Skeletal muscle tissue (tissue), 4 donors: Measurements from ENCODE around the gene ALPK1. TPM values are rescaled to one million over a fixed set of nuclear protein-coding genes. Genes with fewer than 3 reads are reported as not detected.

Experiments used
- H3K27ac ChIP-seq: one replicate; pipeline ENCODE4 v1.7.0; 2013; ENCODE audit warnings: mild to moderate bottlenecking, low read depth, low read length, inconsistent platforms
- H3K27me3 ChIP-seq, 3 donors: one replicate each; pipeline ENCODE4 v1.7.0; 2013; ENCODE audit warnings: low read length in 3 of 3; ENCODE audit not compliant: control insufficient read depth in 3 of 3, insufficient read depth in 3 of 3
- H3K36me3 ChIP-seq, 3 donors: one replicate each; pipeline ENCODE4 v1.7.0; 2013; ENCODE audit warnings: low read length in 3 of 3; ENCODE audit not compliant: control insufficient read depth in 3 of 3, insufficient read depth in 3 of 3
- H3K4me1 ChIP-seq, 3 donors: one replicate each; pipeline ENCODE4 v1.7.0; 2013; ENCODE audit warnings: low read length in 3 of 3, mild to moderate bottlenecking in 3 of 3; ENCODE audit not compliant: control insufficient read depth in 3 of 3, insufficient read depth in 3 of 3
- H3K4me3 ChIP-seq, 3 donors: one replicate each; pipeline ENCODE4 v1.7.0; 2013; ENCODE audit warnings: low read length in 3 of 3
- H3K9ac ChIP-seq, 3 donors: one replicate each; pipeline ENCODE4 v1.7.0; 2013; ENCODE audit warnings: low read length in 3 of 3, mild to moderate bottlenecking in 3 of 3, moderate library complexity in 2 of 3, low read depth in 1 of 3
- H3K9me3 ChIP-seq, 3 donors: one replicate each; pipeline ENCODE4 v1.7.0; 2013; ENCODE audit warnings: low read length in 3 of 3; ENCODE audit not compliant: control insufficient read depth in 3 of 3
- total RNA-seq: library from RNA; depleted of rRNA; stranded (reverse); fragments of >200 nt; gene quantifications from one replicate; pipeline ENCODE4 v1.2.3, GENCODE V29; 2014
- donor health status: Osteomylitis.

ALPK1 gene
- total RNA-seq, 1 donor from 2014 or later: 9.4 TPM

DNA sequence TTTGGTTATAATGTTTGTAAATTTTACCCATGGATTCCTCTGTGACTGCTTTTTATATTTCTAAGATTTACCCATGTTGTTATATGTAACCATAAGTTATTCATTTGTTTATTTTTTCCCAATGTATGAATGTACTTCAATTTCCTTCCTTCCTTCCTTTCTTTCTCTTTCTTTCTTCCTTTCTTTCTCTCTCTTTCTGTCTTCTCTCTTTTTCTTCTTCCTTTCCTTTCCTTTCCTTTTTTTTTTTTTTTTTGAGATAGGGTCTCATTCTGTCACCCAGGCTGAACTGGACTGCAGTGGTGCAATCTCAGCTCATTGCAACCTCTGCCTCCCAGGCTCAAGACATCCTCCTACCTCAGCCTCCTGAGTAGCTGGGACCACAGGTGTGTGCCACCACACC, 55.6 kb downstream of the ALPK1 start:
- Histone ChIP-seq H3K4me1 (peaks cover 3 to 9% (median 6%) of the 10 kb centered on the region in 3 donors), H3K27ac (no peak overlapping the region), H3K27me3 (no peaks in the 10 kb centered on the region), H3K4me3 (no peak overlapping the region), H3K9me3 (no peaks in the 10 kb centered on the region), H3K9ac (no peak overlapping the region), H3K36me3 (peaks cover 0 to 4% (median 0%) of the 10 kb centered on the region in 3 donors)

GRCh38 chr4:112355662-112356061, 58.5 kb downstream of the ALPK1 start:
- Histone ChIP-seq H3K9me3 (peaks cover 0 to 3% (median 0%) of the 10 kb centered on the region in 3 donors), H3K4me1 (no peaks in the 10 kb centered on the region), H3K27ac (no peak overlapping the region), H3K27me3 (no peaks in the 10 kb centered on the region), H3K36me3 (peaks cover 0 to 4% (median 0%) of the 10 kb centered on the region in 3 donors), H3K4me3 (no peak overlapping the region), H3K9ac (no peak overlapping the region)

DNA sequence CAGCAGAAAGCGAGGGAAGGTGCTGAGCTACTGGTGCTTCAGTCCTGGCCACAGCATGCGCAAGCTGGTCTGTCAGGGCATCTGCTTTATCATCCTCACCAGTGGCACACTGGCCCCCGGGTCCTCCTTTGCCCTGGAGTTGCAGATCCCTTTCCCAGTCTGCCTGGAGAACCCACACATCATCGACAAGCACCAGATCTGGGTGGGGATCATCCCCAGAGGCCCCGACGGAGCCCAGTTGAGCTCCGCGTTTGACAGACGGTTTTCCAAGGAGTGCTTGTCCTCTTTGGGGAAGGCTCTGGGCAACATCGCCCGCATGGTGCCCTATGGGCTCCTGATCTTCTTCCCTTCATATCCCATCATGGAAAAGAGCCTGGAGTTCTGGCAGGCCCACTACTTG, 60.3 kb downstream of the ALPK1 start:
- Histone ChIP-seq H3K9ac (no peak overlapping the region), H3K4me1 (no peaks in the 10 kb centered on the region), H3K27me3 (no peaks in the 10 kb centered on the region), H3K9me3 (peaks cover 0 to 3% (median 0%) of the 10 kb centered on the region in 3 donors), H3K4me3 (no peak overlapping the region), H3K36me3 (peaks cover 2 to 4% (median 3%) of the 10 kb centered on the region in 3 donors), H3K27ac (no peak overlapping the region)

- H3K9ac ChIP-seq: no peak overlapping the region
- no peaks in the 10 kb centered on the region for H3K4me1 ChIP-seq
- H3K4me3 ChIP-seq: no peak overlapping the region
- no peak overlapping the region for H3K27ac ChIP-seq
- peaks cover 0 to 3% (median 2%) of the 10 kb centered on the region in 3 donors for H3K9me3 ChIP-seq
- H3K27me3 ChIP-seq: no peaks in the 10 kb centered on the region
- peaks cover 2 to 4% (median 3%) of the 10 kb centered on the region in 3 donors for H3K36me3 ChIP-seq
Measured at GRCh38 chr4:112357897-112358296, 60.7 kb downstream of the ALPK1 start.

- no peak overlapping the region for H3K4me3 ChIP-seq
- no peaks in the 10 kb centered on the region for H3K4me1 ChIP-seq
- H3K27ac ChIP-seq: no peak overlapping the region
- H3K27me3 ChIP-seq: no peaks in the 10 kb centered on the region
- peaks cover 0 to 3% (median 3%) of the 10 kb centered on the region in 3 donors for H3K9me3 ChIP-seq
- peaks cover 2 to 4% (median 3%) of the 10 kb centered on the region in 3 donors for H3K36me3 ChIP-seq
- no peak overlapping the region for H3K9ac ChIP-seq
Measured at GRCh38 chr4:112358415-112358814, 61.2 kb downstream of the ALPK1 start.

GRCh38 chr4:112358952-112359749, 62.0 kb downstream of the ALPK1 start:
- H3K27me3 ChIP-seq: no peaks in the 10 kb centered on the region
- no peak overlapping the region for H3K27ac ChIP-seq
- H3K9ac ChIP-seq: no peak overlapping the region

GRCh38 chr4:112361181-112361791, 64.1 kb downstream of the ALPK1 start:
- no peak overlapping the region for H3K9ac ChIP-seq
- H3K36me3 ChIP-seq: peaks cover 1 to 3% (median 2%) of the 10 kb centered on the region in 3 donors
- H3K4me1 ChIP-seq: no peaks in the 10 kb centered on the region
- H3K27ac ChIP-seq: no peak overlapping the region
- H3K27me3 ChIP-seq: no peaks in the 10 kb centered on the region
- H3K4me3 ChIP-seq: no peak overlapping the region
- H3K9me3 ChIP-seq: peaks cover 0 to 3% (median 3%) of the 10 kb centered on the region in 3 donors

More at GRCh38 chr4:112358952-112359749, 62.0 kb downstream of the ALPK1 start:
- no peaks in the 10 kb centered on the region for H3K4me1 ChIP-seq
- H3K9me3 ChIP-seq: peaks cover 0 to 3% (median 3%) of the 10 kb centered on the region in 3 donors
- H3K4me3 ChIP-seq: no peak overlapping the region
- peaks cover 2 to 4% (median 3%) of the 10 kb centered on the region in 3 donors for H3K36me3 ChIP-seq

DNA sequence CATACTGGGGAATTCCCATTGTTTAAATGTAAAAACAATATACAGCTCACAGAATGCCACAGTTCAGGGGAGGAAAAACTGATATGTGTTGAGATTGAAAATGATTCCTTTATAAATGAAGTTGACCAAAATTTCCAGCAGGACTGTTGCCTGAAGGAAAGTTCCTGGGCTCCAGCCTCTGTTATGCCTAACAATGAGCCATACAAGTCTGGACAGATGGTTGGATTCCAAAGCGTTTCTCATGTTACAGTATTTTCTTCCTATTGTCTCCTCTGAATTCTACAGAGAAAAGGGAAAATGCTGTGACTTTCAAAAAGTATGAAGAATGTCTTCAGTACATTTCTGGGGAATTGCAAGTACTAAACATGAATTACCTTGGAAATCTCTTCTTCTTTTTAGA, 73.3 kb downstream of the ALPK1 start:
- Histone ChIP-seq H3K9me3 (peaks cover 0 to 4% (median 0%) of the 10 kb centered on the region in 3 donors), H3K27me3 (no peaks in the 10 kb centered on the region), H3K27ac (no peak overlapping the region), H3K4me3 (no peak overlapping the region), H3K36me3 (no peaks in the 10 kb centered on the region), H3K9ac (no peak overlapping the region), H3K4me1 (no peaks in the 10 kb centered on the region)

GRCh38 chr4:112371361-112371760, 74.2 kb downstream of the ALPK1 start:
- Histone ChIP-seq H3K9ac (no peak overlapping the region), H3K9me3 (peaks cover 0 to 4% (median 0%) of the 10 kb centered on the region in 3 donors), H3K27ac (no peak overlapping the region), H3K4me1 (no peaks in the 10 kb centered on the region), H3K27me3 (no peaks in the 10 kb centered on the region), H3K36me3 (no peaks in the 10 kb centered on the region), H3K4me3 (no peak overlapping the region)

- Histone ChIP-seq H3K36me3 (peaks cover 0 to 4% (median 0%) of the 10 kb centered on the region in 3 donors), H3K27me3 (no peaks in the 10 kb centered on the region), H3K4me1 (peaks cover 0 to 8% (median 0%) of the 10 kb centered on the region in 3 donors), H3K27ac (no peak overlapping the region), H3K9ac (no peak overlapping the region), H3K4me3 (no peak overlapping the region), H3K9me3 (no peaks in the 10 kb centered on the region)
Measured at GRCh38 chr4:112374850-112375249, 77.7 kb downstream of the ALPK1 start.
